ENCODE measurements around the gene LDLRAD4. TPM values are rescaled to one million over a fixed set of nuclear protein-coding genes. Genes with fewer than 3 reads are reported as not detected.

Gene LDLRAD4
- total and polyA plus RNA-seq, 2 experiments from 2014 or later, result 0.73 to 1.9 TPM

GRCh38 chr18:13173578-13174145 is 44.9 kb upstream of the LDLRAD4 start (continued):
- TF ChIP-seq, protein P1, sequence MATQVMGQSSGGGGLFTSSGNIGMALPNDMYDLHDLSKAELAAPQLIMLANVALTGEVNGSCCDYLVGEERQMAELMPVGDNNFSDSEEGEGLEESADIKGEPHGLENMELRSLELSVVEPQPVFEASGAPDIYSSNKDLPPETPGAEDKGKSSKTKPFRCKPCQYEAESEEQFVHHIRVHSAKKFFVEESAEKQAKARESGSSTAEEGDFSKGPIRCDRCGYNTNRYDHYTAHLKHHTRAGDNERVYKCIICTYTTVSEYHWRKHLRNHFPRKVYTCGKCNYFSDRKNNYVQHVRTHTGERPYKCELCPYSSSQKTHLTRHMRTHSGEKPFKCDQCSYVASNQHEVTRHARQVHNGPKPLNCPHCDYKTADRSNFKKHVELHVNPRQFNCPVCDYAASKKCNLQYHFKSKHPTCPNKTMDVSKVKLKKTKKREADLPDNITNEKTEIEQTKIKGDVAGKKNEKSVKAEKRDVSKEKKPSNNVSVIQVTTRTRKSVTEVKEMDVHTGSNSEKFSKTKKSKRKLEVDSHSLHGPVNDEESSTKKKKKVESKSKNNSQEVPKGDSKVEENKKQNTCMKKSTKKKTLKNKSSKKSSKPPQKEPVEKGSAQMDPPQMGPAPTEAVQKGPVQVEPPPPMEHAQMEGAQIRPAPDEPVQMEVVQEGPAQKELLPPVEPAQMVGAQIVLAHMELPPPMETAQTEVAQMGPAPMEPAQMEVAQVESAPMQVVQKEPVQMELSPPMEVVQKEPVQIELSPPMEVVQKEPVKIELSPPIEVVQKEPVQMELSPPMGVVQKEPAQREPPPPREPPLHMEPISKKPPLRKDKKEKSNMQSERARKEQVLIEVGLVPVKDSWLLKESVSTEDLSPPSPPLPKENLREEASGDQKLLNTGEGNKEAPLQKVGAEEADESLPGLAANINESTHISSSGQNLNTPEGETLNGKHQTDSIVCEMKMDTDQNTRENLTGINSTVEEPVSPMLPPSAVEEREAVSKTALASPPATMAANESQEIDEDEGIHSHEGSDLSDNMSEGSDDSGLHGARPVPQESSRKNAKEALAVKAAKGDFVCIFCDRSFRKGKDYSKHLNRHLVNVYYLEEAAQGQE (IDR thresholded peaks at IDR 0.05; ENCODE audit: unreplicated experiment), result no peak
- TF ChIP-seq EZH2 (IDR thresholded peaks at IDR 0.05; ENCODE audit: low read depth, unreplicated experiment), result no peak
- TF ChIP-seq CREB1 (CRISPR knock-in tag; IDR thresholded peaks at IDR 0.05; ENCODE audit: low read depth), result no peak
- TF ChIP-seq STAT1 (IDR thresholded peaks at IDR 0.05; ENCODE audit: unreplicated experiment), result no peak

- TF ChIP-seq ZNF331 (CRISPR knock-in tag; IDR thresholded peaks at IDR 0.05; ENCODE audit: low read depth) (no peak), JUNB (IDR thresholded peaks at IDR 0.05; ENCODE audit: unreplicated experiment) (no peak), CREB1 (CRISPR knock-in tag; IDR thresholded peaks at IDR 0.05; ENCODE audit: low read depth) (no peak), EZH2phosphoT487 (IDR thresholded peaks at IDR 0.05; ENCODE audit: unreplicated experiment) (no peak), ZNF114 (CRISPR knock-in tag; IDR thresholded peaks at IDR 0.05) (no peak), POLR2AphosphoS5 (IDR thresholded peaks at IDR 0.05; ENCODE audit: low read depth) (no peak), NANOG (IDR thresholded peaks at IDR 0.05; ENCODE audit: borderline replicate concordance) (no peak)
- TF ChIP-seq, protein P1 (IDR thresholded peaks at IDR 0.05; ENCODE audit: unreplicated experiment), result no peak
- no peaks in the 10 kb centered on the region for H3K4me1 ChIP-seq (ENCODE audit: insufficient read depth)
- H3K79me2 ChIP-seq (replicated peaks; ENCODE audit: insufficient read depth), result no peaks in the 10 kb centered on the region
- ATAC-seq (no peak), DNase-seq (ENCODE audit: low spot score) (no peak)
- H3K4me2 ChIP-seq, result no peak overlapping the region
- Mint-ChIP-seq H3K27ac (no peak overlapping the region), H3K27me3 (ENCODE audit: insufficient read depth, low read depth, poor library complexity) (peaks cover 2% of the 10 kb centered on the region), H3K9me3 (no peaks in the 10 kb centered on the region), H3K36me3 (ENCODE audit: low read depth) (no peaks in the 10 kb centered on the region), H3K4me3 (no peak overlapping the region), H3K4me1 (peaks cover 3% of the 10 kb centered on the region; the same call in 2 of the 3 replicates)
- H3K9me2 ChIP-seq (ENCODE audit: insufficient read depth), result no peaks in the 10 kb centered on the region
- H4K20me1 ChIP-seq (replicated peaks; ENCODE audit: insufficient read depth), result no peaks in the 10 kb centered on the region
- no peak overlapping the region for H3K27ac ChIP-seq (ENCODE audit: low read depth)
- no peaks in the 10 kb centered on the region for H3K27me3 ChIP-seq (ENCODE audit: insufficient read depth)
- H2AFZ ChIP-seq, result no peak overlapping the region
- H3K4me3 ChIP-seq, result no peak overlapping the region
- no peaks in the 10 kb centered on the region for H3F3A ChIP-seq (replicated peaks; ENCODE audit: low read depth)
- no peaks in the 10 kb centered on the region for H3K36me3 ChIP-seq (ENCODE audit: insufficient read depth)
Measured at GRCh38 chr18:13175266-13175665, 43.3 kb upstream of the LDLRAD4 start.

Measured in GM23338 (cell line).